HG03558 (cell line): ENCODE results near the gene AKAP10.
"Not testable (repeated sequence)": the region's sequence is repeated elsewhere in the genome, so short reads cannot be mapped to it uniquely, and the experiment has no call there.

Source experiments
- ATAC-seq: cut with Tn5 transposase; IDR thresholded peaks from one replicate; pipeline ENCODE4 v1.9.1; 2021; ENCODE audit warnings: moderate number of reproducible peaks; ENCODE audit not compliant: unreplicated experiment; ENCODE audit errors: extremely low read depth

Gene AKAP10

DNA sequence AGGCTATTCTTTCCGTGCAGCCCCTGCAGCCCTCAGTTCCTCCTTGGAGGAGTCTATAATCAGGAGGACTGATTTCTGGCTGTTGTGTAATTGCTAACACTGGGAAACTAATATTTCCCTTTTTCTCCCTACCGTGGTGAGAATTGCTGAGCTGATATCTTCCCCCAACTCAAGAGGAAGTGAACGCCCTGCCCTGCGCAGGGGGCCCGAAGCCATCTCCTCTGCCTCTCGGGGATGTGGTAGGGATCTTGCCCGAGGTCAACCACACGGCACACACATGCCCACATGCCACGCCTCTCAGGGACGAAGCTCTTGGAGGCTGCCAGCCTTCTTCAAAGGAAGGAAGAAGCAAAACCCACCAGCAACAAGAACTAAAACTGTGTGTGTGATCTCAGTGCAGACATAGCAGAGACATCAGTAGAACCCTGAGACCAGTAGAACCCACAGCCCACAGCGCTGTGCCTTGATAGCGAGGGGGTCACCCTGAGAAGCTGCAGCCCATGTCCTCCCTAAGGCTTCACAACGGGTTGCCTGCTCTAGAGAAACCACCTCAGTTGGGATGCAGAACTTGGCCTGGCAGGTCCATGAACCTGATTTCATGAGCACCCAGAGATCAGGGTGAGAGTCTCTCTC is 101.0 kb downstream of the AKAP10 start:
- no peak for ATAC-seq

DNA sequence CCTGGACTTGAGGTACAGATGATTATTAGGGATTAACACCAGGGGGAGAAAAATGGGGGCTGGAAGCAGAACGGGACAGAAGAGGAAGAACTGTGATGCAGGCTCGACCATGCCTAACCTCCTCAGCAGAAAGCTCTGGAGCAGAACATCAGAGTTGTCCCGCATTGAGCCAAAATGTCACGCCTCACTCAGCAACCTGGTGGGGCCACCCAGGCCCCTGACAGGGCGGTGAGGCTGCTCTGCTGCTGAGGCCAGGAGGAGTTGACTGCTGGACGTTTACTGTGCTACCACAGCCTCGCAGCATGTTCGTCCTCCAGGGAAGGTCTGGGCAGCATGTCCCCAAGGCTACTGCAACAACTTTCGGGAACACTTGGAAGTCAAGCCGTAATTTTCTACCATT is 103.4 kb downstream of the AKAP10 start:
- no peak for ATAC-seq

DNA sequence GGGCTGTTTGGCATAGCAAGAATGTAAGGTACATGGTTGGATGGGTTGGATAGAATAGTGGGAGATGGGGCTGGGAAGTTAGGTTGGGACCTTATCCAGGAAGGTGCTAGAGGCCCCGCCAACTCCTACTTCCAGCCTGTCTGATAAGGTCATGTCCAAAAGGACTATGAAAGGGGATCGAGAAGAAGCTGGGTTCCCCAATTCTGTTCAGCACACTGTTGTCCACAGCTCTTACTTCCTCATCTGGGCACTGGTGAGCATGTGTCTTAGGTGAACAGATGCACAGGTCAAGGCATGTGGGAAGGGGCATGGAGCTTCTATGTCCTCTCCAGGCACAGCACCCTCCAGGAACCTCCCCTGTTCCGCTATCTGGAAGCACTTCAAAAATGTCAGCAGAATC is 104.3 kb downstream of the AKAP10 start:
- no peak for ATAC-seq

DNA sequence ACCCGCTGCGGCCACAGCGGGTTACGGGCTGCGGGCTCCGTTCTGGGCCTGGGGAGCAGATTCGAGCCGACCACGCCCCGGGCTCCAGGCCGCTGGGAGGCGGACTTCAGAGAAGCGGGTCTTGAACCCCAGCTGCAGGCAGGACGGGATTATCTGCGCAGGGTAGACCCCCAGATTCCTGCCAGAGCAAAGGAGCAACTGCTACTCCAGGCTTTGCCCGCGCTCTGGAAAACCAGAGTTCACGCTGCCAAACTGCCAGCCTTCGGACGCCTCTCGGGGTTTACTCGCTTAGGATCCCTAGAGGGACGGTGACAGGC is 109.6 kb downstream of the AKAP10 start:
- ATAC-seq: no peak

DNA sequence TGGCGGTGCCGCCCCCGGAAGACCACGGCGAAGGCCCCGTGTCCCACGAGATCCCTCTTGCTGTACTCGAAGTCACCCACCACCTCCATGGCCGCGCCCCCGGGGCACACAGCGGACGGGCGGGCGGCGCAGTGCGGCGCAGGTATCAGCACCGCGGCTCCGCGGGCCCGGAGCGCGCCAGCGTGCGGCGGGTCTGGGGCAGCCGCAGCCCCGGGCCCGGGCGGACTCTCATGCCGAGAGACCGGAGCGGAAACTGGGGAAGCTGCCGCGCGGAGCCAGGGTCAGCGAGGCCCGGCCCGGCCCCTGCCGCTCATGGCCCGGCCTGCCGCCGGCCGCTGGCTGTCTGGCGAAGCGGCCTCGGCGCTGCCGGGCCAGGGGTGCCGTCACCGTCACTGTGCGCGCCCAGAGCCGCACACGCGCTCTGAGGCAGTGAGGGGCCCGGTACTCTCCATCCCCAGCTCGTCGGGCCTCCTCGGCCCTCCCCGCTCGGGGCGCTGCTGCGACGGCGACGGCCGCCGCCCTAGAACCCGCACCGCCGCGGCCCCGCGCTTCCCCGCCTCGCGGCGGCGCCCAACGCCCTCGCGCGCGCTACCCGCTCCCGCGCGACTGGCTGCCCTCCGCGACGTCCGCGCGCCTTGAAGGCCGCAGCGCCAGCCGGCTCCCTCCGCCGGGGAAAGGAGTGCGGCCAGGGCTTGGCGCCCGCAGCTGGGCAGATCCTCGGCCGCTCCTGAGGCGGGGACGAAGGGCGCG is 110.1 kb downstream of the AKAP10 start, which contains the start of gene ULK2:
TSS of gene ULK2 (minus strand) at position 608 of the 750 bp plus-strand sequence. CDS start at position 89, 519 bp downstream.
- no peak for ATAC-seq

DNA sequence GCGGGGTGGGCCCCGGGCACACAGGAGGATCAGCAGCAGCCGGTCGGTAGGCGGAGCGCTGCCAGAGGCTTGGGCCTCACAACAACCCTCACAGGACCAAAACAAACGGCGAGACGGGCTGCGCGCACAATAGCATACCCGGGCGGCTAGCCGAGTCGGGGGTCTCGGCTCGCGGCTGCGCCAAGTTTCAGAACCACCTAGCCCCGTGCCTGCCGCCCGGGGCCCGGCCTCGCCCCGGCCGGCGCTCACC is 110.6 kb downstream of the AKAP10 start:
- no peak for ATAC-seq

DNA sequence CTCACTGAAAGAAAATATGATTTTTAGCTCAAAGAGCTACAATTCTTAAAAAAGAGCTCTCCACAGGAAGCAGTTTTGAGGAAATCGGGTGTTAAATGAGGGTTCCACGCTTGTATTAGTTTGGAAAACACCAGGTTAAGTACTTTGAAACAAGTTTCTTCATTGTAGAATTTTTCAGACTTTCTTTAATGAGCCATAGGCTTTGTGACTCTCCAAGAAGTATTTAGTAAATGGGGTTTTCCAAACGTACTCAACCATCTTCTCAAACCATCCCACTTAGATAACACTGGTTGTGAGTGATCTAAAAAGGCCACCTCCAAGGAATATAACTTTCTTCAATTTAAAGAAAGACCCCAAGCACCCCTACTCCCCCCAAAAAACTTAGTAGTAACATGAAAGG is 112.6 kb downstream of the AKAP10 start:
- ATAC-seq: no peak

DNA sequence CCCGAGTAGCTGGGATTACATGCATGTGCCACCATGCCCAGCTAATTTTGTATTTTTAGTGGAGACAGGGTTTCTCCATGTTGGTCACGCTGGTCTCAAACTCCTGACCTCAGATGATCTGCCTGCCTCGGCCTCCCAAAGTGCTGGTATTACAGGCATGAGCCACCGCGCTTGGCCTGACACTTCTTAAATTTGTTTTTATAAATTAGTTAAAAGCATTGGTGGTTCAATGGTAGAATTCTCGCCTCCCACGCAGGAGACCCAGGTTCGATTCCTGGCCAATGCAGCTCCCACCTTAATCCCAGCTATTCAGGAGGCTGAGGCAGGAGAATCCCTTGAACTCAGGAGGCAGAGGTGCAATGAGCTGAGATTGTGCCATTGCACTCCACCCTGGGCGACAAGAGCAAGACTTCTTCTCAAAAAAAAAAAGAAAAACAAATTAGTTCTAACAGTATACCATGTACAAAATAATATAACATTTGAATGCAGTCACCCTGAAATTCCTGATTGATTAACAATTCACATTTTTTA is 116.9 kb downstream of the AKAP10 start:
- not testable (repeated sequence) for ATAC-seq

DNA sequence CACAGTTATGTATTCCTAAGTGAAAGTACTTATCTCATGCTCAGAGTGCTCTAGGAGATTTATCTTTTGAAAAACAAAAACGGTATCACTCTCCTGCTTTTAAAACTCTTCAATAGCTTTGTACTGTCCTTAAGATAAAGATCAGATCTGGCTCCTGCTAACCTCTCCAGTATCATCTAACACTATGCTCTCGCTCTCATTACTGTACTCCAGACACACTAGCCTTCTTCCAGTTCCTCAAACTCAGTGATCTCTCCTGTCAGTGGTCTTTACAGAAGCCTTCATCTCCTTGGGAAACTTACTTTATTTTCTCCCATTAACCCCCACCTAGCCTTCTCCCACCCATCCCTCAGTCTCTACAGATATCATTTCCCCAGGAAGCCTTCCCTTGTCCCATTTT is 120.0 kb downstream of the AKAP10 start:
- no peak for ATAC-seq
